COLO829 (cell line): ENCODE measurements around the gene PIP4K2A.
"Not testable (repeated sequence)": the region's sequence is repeated elsewhere in the genome, so short reads cannot be mapped to it uniquely, and the experiment has no call there.

Experiments used
- DNase-seq: peaks from one replicate; pipeline ENCODE4 v3.0.0; 2012; ENCODE audit warnings: low spot score

Gene PIP4K2A

GRCh38 chr10:22692119-22692518 is 22.3 kb downstream of the PIP4K2A start:
- DNase-seq = not testable (repeated sequence)

- DNase-seq = no peak
Observed at GRCh38 chr10:22690614-22691431, 23.6 kb downstream of the PIP4K2A start.

DNA sequence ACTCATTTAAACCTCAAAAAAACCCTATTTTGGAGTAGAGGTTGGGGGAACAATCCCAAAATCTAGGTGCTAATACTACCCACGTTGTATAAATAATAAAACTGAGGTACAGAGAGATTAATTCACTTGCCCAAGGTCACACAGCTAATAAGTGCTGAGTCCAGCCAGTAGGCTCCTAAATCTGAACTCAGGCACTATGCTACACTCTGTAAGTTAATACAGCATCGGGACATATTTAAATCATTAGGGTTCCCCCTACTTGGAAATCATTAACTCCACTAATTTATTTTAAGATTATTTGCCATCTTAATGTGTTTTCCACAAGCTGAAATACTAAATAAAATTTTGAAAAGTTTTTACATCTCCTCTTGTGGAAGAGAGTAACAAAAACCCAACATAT is 24.2 kb downstream of the PIP4K2A start:
- no peak for DNase-seq

GRCh38 chr10:22686347-22686746 is 28.0 kb downstream of the PIP4K2A start:
- DNase-seq = no peak

GRCh38 chr10:22685926-22686325 is 28.5 kb downstream of the PIP4K2A start:
- no peak for DNase-seq

GRCh38 chr10:22684699-22685098 is 29.7 kb downstream of the PIP4K2A start:
- no peak for DNase-seq

- no peak for DNase-seq
Observed at GRCh38 chr10:22683140-22683389, 31.3 kb downstream of the PIP4K2A start.

GRCh38 chr10:22682237-22683139 is 31.9 kb downstream of the PIP4K2A start:
- no peak for DNase-seq

GRCh38 chr10:22681783-22682183 is 32.6 kb downstream of the PIP4K2A start:
- no peak for DNase-seq

DNA sequence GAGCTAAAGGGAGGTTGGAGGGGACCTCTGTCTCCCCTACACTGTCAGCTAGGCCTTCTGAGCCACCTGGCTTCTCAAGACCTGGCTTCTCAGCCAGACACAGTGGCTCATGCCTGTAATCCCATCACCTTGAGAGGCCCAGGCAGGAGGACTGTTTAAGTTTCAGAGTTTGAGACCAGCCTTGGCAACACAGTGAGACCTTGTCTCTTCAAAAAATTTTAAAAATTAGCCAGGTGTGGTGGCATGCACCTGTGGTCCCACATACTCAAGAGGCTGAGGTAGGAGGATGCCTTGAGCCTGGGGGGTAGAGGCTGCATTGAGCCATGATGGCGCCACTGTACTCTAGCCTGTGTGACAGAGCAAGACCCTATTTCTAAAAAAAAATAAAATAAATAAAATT is 33.1 kb downstream of the PIP4K2A start:
- no peak for DNase-seq

DNA sequence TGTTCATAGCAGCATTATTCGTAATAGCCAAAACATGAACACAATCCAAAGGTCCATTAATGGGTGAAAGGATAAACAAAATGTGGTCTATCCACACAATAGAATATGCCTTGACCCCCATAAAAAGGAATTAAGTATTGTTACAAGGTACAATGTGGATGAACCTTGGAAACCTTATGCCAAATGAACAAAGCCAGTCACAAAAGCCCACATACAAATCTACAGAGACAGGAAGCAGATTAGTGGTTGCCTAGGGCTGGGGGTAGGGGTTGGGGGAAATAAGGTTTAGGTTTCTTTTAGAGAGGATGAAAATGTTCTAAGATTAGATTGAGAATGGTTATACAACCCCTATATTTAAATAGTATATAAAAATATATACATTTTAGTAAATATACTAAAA is 34.8 kb downstream of the PIP4K2A start:
- DNase-seq = no peak

DNA sequence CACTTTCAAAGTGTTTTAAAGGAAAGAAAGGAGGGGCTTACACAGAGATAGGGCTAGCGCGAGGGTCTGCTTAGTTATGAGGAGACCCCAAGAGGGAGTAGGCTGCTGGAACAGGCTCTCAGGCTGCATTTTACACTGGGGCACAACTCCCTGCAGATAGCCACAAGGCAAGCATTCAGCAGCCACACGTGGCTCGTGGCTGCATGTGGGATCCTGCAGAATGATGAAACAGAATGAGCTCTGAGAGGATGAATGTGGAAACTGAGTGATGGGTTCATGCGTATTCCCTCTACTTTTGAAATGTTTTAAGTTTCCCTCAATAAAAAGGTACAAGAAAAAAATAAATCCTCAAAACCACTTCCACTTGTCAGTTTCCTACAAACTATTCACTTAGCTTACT is 37.0 kb downstream of the PIP4K2A start:
- no peak for DNase-seq

- DNase-seq = no peak
Observed at GRCh38 chr10:22676435-22676834, 37.9 kb downstream of the PIP4K2A start.

DNA sequence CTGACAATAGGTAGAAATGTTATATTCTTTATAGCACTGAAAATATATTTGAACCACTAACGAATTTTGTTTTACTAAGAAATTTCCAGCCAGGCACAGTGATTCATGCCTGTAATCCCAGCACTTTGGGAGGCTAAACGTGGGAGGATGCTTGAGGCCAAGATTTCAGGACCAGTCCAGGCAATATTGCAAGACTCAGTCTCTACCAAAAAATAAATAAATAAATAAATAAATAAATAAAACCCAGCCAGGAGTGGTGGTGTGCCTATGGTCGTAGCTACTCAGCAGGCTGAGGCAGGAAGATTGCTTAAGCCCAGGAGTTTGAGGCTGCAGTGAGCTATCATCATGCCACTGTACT is 39.8 kb downstream of the PIP4K2A start:
- DNase-seq = no peak

DNA sequence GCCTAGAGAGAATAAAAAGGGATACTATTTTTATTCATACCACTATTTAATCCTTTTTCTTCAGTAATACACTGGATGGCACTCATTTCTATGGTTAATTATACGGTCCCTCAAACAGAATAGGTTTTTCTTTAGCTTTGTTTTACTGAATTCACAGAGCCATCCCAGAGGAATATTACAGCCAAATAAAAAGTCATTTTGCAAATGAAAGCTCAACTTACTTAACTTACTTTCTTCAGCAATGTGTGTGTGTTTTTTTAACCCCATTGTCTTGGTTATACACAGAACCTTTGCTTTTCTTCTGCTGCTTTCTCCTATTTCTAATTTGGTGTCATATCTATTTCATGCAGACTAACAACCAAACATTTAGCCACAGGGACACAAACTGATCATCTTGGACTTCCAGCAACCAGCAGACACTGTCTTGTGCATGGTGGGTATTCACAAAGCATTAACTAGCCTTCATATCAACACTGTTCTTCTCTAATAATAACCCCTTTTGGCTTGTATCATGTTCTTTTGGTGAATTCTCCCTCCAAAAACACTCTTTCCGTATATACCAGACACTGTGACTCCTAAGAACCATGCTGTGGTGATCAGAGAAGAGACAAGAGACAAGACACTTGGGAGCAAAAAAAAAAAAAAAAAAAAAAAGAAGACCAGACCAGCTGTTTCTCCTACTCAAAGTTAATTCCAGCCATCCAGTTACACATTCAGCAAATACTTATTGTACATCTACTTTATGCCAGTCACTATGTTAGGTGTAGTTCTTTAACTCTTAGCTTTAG is 40.4 kb downstream of the PIP4K2A start:
- DNase-seq = no peak

GRCh38 chr10:22673091-22673392 is 41.3 kb downstream of the PIP4K2A start:
- DNase-seq = no peak

GRCh38 chr10:22672319-22673090 is 41.9 kb downstream of the PIP4K2A start:
- no peak for DNase-seq

DNA sequence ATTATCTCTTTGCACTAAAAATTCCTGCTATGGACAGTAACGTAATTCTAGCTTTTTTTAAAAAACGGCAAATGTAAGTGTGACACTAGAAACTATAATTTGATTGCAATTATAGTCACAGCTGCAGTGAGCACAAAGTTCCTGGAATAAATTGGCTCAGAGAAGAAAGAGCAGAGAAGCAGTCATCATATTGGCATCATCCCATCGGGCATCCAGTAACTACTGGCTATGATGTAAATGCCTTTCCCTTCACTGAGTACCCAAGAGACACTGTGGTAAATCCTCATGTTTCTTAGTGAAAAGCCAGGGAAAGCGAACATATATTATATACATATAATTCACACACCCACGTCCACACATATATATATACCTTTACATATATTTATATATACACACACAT is 43.6 kb downstream of the PIP4K2A start:
- no peak for DNase-seq

DNA sequence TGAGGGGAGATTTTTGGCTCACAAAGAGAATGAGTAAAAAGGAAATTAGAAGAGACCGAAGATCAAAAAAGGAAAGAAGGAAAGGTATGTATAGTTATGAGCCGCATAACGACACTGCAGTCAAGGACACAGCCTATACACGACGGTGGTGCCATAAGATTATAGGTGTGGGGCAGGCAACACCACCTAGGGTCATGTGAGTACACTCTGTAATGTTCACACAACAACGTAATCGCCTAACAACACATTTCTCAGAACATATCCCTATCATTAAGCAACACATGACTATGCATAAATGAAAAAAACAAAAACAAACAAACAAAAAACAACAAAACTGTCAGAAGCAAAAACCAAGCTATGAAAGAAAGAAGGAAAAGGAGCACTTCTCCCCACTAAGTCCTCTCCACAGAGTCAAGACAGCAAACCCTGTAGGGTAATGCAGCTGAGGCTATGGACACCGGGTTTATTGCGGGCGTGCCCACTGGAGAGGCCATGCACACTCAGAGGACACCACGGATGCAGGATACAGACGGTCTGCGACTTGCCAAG is 45.1 kb downstream of the PIP4K2A start:
- no peak for DNase-seq

- DNase-seq = no peak
Observed at GRCh38 chr10:22667093-22667480, 47.3 kb downstream of the PIP4K2A start.

DNA sequence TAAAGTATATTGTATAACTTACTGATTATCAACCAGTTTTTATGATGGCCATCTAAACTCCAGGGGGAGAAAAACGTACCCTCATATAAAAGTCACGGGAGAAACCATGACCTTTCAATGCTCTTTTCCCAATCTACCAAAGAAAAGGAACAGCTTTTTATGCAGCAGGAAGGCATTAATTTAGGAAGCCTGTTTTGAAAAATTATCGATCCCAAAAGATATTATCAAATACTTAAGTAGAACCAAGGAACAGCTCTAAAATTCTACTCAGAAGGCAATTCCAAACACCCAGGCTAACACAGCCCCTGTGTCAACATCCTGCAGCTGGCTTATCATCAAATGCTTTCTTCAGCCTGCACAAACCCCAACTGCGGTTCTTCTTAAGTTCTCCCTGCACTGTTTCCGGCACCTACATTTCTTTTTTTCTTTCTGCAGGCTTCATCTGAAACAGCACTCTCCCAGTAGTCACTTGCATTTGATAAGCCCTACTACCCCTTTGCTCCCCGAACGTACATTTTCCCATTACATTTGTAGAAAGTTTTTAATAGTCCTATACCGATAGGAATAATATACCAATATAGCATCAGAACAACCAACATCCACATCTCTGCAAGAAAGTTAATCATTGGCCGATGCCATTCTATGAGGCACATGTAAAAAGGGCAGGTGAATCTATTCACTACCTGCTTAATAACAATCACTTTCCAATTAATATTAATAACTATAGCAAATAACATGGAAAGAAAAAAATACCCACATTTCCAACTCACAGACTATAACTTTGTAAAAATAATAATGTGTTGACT is 47.9 kb downstream of the PIP4K2A start:
- no peak for DNase-seq
